Measurements from ENCODE around the gene EID3. TPM values are rescaled to one million over a fixed set of nuclear protein-coding genes. Genes with fewer than 3 reads are reported as not detected.

Gene EID3
- total and polyA plus RNA-seq, 2 of the 8 experiments (the other 6 are each of a cell fraction or from before 2014, with no cell fraction given): 1.2 to 2.8 TPM

DNA sequence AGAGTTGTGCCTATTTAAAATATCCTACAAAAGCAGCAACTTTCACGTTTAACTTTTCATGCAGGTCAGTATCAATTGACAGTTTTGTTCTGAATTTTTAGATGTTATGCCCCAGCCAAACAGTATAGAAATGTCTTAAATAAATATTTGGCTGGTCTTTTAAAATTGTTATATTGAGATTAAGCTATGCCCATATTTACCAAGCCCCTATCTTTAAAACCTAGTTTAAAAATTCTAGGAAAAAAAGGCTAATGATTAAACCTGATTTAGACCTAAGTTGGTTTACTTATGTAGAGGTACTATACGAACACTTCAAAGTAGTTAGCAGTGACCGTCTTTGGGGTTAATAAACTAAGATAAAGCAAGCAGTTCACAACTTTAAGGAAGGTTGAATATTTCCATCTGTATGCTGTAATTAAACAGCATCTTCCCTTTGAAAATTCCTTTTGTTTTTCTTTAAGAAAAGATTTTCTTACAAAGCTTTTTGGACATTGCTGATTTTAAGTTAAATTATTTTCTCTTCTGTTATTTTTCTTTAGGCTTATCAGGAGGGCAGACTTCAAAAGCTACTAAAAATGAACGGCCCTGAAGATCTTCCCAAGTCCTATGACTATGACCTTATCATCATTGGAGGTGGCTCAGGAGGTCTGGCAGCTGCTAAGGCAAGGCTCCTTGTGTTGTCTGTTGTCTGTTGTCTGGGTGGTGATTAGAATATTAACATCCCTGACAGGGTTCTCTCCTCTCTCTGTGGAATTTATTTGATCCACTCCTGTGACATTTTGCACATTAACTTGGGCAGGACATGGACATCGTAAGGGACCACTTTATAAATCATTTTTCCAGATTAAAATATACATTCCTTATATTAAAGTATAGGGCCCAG lies 7.5 kb downstream of the EID3 start (continued):
- TF ChIP-seq, protein P1, sequence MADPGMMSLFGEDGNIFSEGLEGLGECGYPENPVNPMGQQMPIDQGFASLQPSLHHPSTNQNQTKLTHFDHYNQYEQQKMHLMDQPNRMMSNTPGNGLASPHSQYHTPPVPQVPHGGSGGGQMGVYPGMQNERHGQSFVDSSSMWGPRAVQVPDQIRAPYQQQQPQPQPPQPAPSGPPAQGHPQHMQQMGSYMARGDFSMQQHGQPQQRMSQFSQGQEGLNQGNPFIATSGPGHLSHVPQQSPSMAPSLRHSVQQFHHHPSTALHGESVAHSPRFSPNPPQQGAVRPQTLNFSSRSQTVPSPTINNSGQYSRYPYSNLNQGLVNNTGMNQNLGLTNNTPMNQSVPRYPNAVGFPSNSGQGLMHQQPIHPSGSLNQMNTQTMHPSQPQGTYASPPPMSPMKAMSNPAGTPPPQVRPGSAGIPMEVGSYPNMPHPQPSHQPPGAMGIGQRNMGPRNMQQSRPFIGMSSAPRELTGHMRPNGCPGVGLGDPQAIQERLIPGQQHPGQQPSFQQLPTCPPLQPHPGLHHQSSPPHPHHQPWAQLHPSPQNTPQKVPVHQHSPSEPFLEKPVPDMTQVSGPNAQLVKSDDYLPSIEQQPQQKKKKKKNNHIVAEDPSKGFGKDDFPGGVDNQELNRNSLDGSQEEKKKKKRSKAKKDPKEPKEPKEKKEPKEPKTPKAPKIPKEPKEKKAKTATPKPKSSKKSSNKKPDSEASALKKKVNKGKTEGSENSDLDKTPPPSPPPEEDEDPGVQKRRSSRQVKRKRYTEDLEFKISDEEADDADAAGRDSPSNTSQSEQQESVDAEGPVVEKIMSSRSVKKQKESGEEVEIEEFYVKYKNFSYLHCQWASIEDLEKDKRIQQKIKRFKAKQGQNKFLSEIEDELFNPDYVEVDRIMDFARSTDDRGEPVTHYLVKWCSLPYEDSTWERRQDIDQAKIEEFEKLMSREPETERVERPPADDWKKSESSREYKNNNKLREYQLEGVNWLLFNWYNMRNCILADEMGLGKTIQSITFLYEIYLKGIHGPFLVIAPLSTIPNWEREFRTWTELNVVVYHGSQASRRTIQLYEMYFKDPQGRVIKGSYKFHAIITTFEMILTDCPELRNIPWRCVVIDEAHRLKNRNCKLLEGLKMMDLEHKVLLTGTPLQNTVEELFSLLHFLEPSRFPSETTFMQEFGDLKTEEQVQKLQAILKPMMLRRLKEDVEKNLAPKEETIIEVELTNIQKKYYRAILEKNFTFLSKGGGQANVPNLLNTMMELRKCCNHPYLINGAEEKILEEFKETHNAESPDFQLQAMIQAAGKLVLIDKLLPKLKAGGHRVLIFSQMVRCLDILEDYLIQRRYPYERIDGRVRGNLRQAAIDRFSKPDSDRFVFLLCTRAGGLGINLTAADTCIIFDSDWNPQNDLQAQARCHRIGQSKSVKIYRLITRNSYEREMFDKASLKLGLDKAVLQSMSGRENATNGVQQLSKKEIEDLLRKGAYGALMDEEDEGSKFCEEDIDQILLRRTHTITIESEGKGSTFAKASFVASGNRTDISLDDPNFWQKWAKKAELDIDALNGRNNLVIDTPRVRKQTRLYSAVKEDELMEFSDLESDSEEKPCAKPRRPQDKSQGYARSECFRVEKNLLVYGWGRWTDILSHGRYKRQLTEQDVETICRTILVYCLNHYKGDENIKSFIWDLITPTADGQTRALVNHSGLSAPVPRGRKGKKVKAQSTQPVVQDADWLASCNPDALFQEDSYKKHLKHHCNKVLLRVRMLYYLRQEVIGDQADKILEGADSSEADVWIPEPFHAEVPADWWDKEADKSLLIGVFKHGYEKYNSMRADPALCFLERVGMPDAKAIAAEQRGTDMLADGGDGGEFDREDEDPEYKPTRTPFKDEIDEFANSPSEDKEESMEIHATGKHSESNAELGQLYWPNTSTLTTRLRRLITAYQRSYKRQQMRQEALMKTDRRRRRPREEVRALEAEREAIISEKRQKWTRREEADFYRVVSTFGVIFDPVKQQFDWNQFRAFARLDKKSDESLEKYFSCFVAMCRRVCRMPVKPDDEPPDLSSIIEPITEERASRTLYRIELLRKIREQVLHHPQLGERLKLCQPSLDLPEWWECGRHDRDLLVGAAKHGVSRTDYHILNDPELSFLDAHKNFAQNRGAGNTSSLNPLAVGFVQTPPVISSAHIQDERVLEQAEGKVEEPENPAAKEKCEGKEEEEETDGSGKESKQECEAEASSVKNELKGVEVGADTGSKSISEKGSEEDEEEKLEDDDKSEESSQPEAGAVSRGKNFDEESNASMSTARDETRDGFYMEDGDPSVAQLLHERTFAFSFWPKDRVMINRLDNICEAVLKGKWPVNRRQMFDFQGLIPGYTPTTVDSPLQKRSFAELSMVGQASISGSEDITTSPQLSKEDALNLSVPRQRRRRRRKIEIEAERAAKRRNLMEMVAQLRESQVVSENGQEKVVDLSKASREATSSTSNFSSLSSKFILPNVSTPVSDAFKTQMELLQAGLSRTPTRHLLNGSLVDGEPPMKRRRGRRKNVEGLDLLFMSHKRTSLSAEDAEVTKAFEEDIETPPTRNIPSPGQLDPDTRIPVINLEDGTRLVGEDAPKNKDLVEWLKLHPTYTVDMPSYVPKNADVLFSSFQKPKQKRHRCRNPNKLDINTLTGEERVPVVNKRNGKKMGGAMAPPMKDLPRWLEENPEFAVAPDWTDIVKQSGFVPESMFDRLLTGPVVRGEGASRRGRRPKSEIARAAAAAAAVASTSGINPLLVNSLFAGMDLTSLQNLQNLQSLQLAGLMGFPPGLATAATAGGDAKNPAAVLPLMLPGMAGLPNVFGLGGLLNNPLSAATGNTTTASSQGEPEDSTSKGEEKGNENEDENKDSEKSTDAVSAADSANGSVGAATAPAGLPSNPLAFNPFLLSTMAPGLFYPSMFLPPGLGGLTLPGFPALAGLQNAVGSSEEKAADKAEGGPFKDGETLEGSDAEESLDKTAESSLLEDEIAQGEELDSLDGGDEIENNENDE (IDR thresholded peaks at IDR 0.05; ENCODE audit: insufficient replicate concordance, low read length): no peak
- TF ChIP-seq RAD21 (IDR thresholded peaks at IDR 0.05 in 1 of 2, conservative IDR thresholded peaks at IDR 0.05 in 1 of 2; ENCODE audit: low read depth in 2 of 2, low read length in 2 of 2) (no peak), CTBP2 (IDR thresholded peaks at IDR 0.05; ENCODE audit: borderline replicate concordance, insufficient read depth, insufficient read length, low read length) (no peak), TCF12 (IDR thresholded peaks at IDR 0.05; ENCODE audit: low read depth, low read length) (no peak), RNF2 (IDR thresholded peaks at IDR 0.05; ENCODE audit: borderline replicate concordance, low read depth, low read length, missing control alignments, poor library complexity, severe bottlenecking) (no peak), SIX5 (IDR thresholded peaks at IDR 0.05; ENCODE audit: low read depth, low read length) (no peak), CEBPB (IDR thresholded peaks at IDR 0.05; ENCODE audit: low read depth, low read length) (no peak)
